AG20443 (cell line): ENCODE results near the gene FUOM.

Experiments used
- DNase-seq: peaks from one replicate; pipeline ENCODE4 v3.0.0; 2012; ENCODE audit warnings: low spot score, mixed read lengths

The FUOM gene, protein sequence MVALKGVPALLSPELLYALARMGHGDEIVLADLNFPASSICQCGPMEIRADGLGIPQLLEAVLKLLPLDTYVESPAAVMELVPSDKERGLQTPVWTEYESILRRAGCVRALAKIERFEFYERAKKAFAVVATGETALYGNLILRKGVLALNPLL

GRCh38 chr10:133357285-133358161 lies at the start of gene FUOM:
FUOM (minus strand) TSS chr10:133358019; CDS start chr10:133358007, 12 bp downstream.
- peak; percentile 95 for DNase-seq

GRCh38 chr10:133405844-133406527 lies 48.2 kb upstream of the FUOM start:
- no peak for DNase-seq

- DNase-seq = no peak
These were observed 47.5 kb upstream of the FUOM start for GRCh38 chr10:133405272-133405671.

- DNase-seq = no peak
These were observed 46.0 kb upstream of the FUOM start for GRCh38 chr10:133403784-133404183.

DNA sequence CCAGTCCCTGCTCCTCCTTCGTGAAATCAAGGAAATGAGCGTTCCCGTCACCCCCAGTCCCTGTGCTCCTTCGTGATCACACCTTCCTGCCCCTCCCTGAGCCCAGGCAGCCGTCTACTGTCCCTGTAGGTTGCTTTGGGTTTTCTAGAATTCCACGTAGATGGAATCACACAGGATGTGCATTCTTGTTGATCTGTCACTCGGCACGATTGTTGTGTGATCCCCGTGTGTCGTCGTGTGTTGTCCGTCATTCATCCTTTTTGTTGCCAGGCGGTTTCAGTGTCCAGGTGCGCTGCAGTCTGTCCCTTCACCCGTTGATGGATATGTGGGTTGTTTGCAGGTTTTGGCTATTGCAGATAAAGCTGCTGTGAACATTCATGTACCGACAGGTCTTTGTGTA lies 45.5 kb upstream of the FUOM start:
- DNase-seq = no peak

GRCh38 chr10:133401981-133402725 lies 44.3 kb upstream of the FUOM start:
- DNase-seq = no peak

DNA sequence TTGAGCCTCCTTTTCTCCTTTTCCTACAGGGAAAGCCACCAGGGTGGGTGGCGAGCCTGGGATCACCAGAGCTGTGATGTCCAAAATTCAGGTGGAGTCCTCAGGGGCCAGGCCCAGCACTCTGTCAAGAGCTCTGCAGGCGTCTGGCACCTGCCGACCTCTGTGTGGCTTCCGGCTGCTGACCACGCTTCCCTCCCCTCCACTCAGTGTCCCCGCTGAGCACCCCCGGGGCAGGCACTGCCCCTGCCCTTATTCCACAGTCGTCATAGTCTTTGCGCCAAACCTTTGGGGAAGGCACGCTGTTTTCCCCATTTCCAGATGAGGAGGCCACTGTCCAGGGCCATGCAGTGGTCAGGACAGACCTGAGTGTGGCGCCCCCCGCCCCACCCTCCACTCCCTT lies 43.7 kb upstream of the FUOM start:
- DNase-seq = no peak

GRCh38 chr10:133400624-133401424 lies 43.0 kb upstream of the FUOM start:
- no peak for DNase-seq

GRCh38 chr10:133399123-133399601 lies 41.3 kb upstream of the FUOM start:
- no peak for DNase-seq

DNA sequence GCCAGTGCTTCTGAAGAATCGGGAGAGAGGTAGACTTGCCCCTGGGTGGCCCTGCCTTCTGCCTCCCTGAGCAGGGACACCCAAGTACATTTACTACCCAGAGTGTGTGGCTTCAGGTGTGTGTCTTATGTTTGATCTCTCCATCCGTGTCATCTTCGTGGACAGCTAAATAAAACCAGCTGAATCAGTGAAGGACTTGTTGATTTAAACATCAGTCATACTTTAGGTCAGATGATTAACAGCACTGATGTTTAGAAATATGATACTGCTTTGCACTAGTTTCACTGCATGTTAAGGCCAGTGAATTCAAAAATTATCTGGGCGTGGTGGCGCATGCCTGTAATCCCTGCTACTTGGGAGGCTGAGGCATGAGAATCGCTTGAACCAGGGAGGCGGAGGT lies 40.1 kb upstream of the FUOM start:
- no peak for DNase-seq

DNA sequence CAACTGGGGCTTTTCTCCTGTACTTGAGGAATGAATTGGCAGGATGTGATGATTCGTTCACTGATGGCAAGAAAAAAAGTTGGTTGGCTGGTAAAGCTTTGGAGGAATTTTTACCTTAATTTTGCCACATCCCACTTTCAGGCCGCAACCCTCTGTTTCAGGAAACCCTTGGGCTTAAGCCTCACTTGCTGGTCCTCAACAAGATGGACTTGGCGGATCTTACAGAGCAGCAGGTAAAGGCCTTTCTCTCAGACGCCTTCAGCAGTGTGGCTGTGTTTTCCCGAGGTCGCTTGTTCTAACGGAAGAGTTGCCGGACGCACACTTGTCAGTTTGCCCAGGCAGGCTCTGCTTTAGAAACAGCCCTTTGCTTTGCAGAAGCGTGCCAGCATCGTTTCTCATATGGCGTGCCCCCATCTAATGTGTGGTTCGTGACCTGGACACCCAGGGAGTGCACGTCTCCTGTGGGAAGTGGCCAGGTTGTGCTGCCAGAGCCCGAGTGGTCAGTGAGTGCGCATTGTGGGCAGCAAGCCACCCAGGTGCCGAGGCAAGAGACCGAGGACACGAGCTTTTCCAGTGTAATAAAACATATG lies 38.3 kb upstream of the FUOM start:
- DNase-seq = no peak

- no peak for DNase-seq
These were observed 37.0 kb upstream of the FUOM start for GRCh38 chr10:133394801-133395221.

- peak; percentile 100 for DNase-seq
These were observed 36.3 kb upstream of the FUOM start, which contains the start of gene MTG1 for GRCh38 chr10:133394064-133394663. MTG1 (plus strand) TSS chr10:133394157; CDS start chr10:133394221, 64 bp downstream.

DNA sequence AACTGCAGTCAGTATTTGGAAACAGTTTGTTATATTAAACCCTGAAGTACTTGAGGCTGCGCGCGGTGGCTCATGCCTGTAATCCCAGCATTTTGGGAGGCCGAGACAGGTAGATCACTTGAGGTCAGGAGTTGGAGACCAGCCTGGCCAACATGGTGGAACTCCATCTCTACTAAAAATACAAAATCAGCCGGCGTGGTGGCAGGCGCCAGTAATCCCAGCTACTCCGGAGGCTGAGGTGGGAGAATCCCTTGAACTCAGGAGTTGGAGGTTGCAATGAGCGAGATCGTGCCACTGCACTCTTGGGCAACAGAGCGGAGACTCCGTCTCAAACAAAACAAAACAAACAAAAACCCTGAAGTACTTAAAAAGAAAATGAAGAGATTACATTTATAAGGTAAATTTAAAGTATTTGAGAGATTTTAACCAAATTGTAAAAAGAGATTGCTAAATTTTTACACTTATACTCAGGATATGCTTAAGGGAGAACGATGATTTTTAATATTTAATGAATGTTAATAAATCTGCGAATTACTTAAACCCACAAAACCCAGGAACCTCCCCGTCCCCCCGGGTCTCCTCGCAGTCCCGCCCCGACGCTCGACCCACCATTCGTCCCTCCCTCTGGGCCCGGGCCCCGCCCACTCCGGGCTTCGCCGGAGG lies 35.7 kb upstream of the FUOM start:
- no peak for DNase-seq

GRCh38 chr10:133391761-133392518 lies 34.1 kb upstream of the FUOM start:
- peak; percentile 1 for DNase-seq

GRCh38 chr10:133391249-133391635 lies 33.4 kb upstream of the FUOM start:
- DNase-seq = peak; percentile 1

GRCh38 chr10:133390597-133391248 lies 32.9 kb upstream of the FUOM start:
- DNase-seq = peak; percentile 1
